ENCODE measurements around the gene CMTR1. TPM values are rescaled to one million over a fixed set of nuclear protein-coding genes. Genes with fewer than 3 reads are reported as not detected.
A peak's percentile ranks its signal among the peaks of the same experiment; 100 is the strongest.

CMTR1 gene
- total RNA-seq, 5 donors from 2014 or later (not counting 1 experiment from before 2014, with no cell fraction given), result 62.5 to 82.7 (median 75.2) TPM

GRCh38 chr6:37467718-37468117, 34.7 kb downstream of the CMTR1 start:
- Histone ChIP-seq H3K36me3 (ENCODE audit: control insufficient read depth in 2 of 2, extremely low read depth in 1 of 2, insufficient read depth in 1 of 2, low read length in 1 of 2) (peaks cover 6 to 43% of the 10 kb centered on the region in 2 donors), H3K4me3 (ENCODE audit: control insufficient read depth in 1 of 2, extremely low read depth in 1 of 2, low read length in 1 of 2) (no peak overlapping the region), H3K27ac (ENCODE audit: low read length) (no peak overlapping the region), H3K27me3 (replicated peaks in 1 of 2; ENCODE audit: control insufficient read depth in 2 of 2, extremely low read depth in 1 of 2, insufficient read depth in 2 of 2, low read length in 1 of 2) (no peaks in the 10 kb centered on the region), H3K9me3 (no peaks in the 10 kb centered on the region), H3K4me1 (ENCODE audit: control insufficient read depth in 1 of 2, extremely low read depth in 1 of 2, insufficient read depth in 2 of 2, low read length in 2 of 2) (no peaks in the 10 kb centered on the region)
- no peak overlapping the region for H3K4me3 Mint-ChIP-seq
- no peak for DNase-seq
- no peaks in the 10 kb centered on the region for H3K27me3 Mint-ChIP-seq
- no peak overlapping the region for H3K27ac Mint-ChIP-seq
- ChIA-PET CTCF (interaction anchor here in 1 of 2 donors (0.6 kb wide), 2 partner anchors 23 to 64 kb away, joined by 4 to 5 read pairs; no protein-coding TSS in a partner anchor), POLR2A (interaction anchor here in 1 of 2 donors (1.0 kb wide), 1 partner anchor 14 kb away, joined by 3 read pairs; no protein-coding TSS in a partner anchor)
- no peaks in the 10 kb centered on the region for H3K4me1 Mint-ChIP-seq
- no peak for ATAC-seq (replicated peaks in 1 of 4)
- H3K36me3 Mint-ChIP-seq, result peaks cover 68% of the 10 kb centered on the region
- H3K9me3 Mint-ChIP-seq, result peaks cover 0 to 6% (median 0%) of the 10 kb centered on the region in 3 donors

- H3K27ac ChIP-seq (ENCODE audit: low read length), result no peak overlapping the region
- ChIA-PET CTCF (interaction anchor here (0.5 to 0.6 kb wide), 2 partner anchors 89 to 101 kb away, joined by 3 to 4 read pairs; no protein-coding TSS in a partner anchor), POLR2A (no interaction called here)
- peaks cover 26 to 80% of the 10 kb centered on the region in 2 donors for H3K36me3 ChIP-seq (ENCODE audit: control insufficient read depth in 2 of 2, extremely low read depth in 1 of 2, insufficient read depth in 1 of 2, low read length in 1 of 2)
- no peaks in the 10 kb centered on the region for H3K9me3 Mint-ChIP-seq
- ATAC-seq (replicated peaks in 1 of 4) (no peak), DNase-seq (no peak)
- no peaks in the 10 kb centered on the region for H3K27me3 ChIP-seq (replicated peaks in 1 of 2; ENCODE audit: control insufficient read depth in 2 of 2, extremely low read depth in 1 of 2, insufficient read depth in 2 of 2, low read length in 1 of 2)
- no peaks in the 10 kb centered on the region for H3K4me1 Mint-ChIP-seq
- H3K4me1 ChIP-seq (ENCODE audit: control insufficient read depth in 1 of 2, extremely low read depth in 1 of 2, insufficient read depth in 2 of 2, low read length in 2 of 2), result no peaks in the 10 kb centered on the region
- H3K27ac Mint-ChIP-seq, result peak overlapping the region in 1 of 2 donors; percentile 25
- peaks cover 70% of the 10 kb centered on the region for H3K36me3 Mint-ChIP-seq
- H3K27me3 Mint-ChIP-seq, result no peaks in the 10 kb centered on the region
- 95% methylated on average over 4 of the region's 8 CpGs for WGBS (ENCODE audit: insufficient coverage)
- H3K4me3 Mint-ChIP-seq, result no peak overlapping the region
- no peaks in the 10 kb centered on the region for H3K9me3 ChIP-seq
- no peak overlapping the region for H3K4me3 ChIP-seq (ENCODE audit: control insufficient read depth in 1 of 2, extremely low read depth in 1 of 2, low read length in 1 of 2)
Measured at GRCh38 chr6:37473364-37474095, 40.5 kb downstream of the CMTR1 start.

DNA sequence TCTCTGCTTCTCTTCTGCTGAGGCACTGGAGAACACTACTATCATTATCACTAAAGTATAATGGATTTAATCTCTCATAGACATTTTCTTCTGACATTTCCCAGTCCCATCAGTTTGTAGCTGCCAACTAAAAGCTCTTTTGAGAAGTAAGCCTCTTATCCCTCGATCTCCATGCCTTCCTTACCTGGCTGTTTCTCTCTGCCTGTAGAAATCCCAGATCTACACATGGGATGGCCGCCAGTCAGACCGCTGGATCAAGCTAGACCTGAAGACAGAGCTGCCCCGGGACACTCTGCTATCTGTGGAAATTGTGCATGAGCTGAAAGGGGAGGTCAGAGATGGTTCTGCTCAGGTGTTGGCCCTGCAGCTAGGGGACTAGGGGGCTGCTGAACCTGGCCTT, 41.3 kb downstream of the CMTR1 start:
- H3K27me3 ChIP-seq (replicated peaks in 1 of 2; ENCODE audit: control insufficient read depth in 2 of 2, extremely low read depth in 1 of 2, insufficient read depth in 2 of 2, low read length in 1 of 2), result no peaks in the 10 kb centered on the region
- H3K4me1 Mint-ChIP-seq, result no peaks in the 10 kb centered on the region
- peaks cover 29 to 88% of the 10 kb centered on the region in 2 donors for H3K36me3 ChIP-seq (ENCODE audit: control insufficient read depth in 2 of 2, extremely low read depth in 1 of 2, insufficient read depth in 1 of 2, low read length in 1 of 2)
- ChIA-PET POLR2A (interaction anchor here in 1 of 2 donors (0.6 kb wide), 1 partner anchor 1016 kb away, joined by 3 read pairs; no protein-coding TSS in a partner anchor), CTCF (no interaction called here)
- peaks cover 74% of the 10 kb centered on the region for H3K36me3 Mint-ChIP-seq
- H3K4me1 ChIP-seq (ENCODE audit: control insufficient read depth in 1 of 2, extremely low read depth in 1 of 2, insufficient read depth in 2 of 2, low read length in 2 of 2), result no peaks in the 10 kb centered on the region
- no peak overlapping the region for H3K4me3 Mint-ChIP-seq
- H3K9me3 ChIP-seq, result no peaks in the 10 kb centered on the region
- 90% methylated on average over 3 of the region's 4 CpGs for WGBS (ENCODE audit: insufficient coverage)
- H3K4me3 ChIP-seq (ENCODE audit: control insufficient read depth in 1 of 2, extremely low read depth in 1 of 2, low read length in 1 of 2), result no peak overlapping the region
- ATAC-seq (replicated peaks in 1 of 4) (no peak), DNase-seq (no peak)
- no peaks in the 10 kb centered on the region for H3K9me3 Mint-ChIP-seq
- peak overlapping the region; percentile 7 to 22 for H3K27ac Mint-ChIP-seq
- no peaks in the 10 kb centered on the region for H3K27me3 Mint-ChIP-seq
- H3K27ac ChIP-seq (ENCODE audit: low read length), result no peak overlapping the region

DNA sequence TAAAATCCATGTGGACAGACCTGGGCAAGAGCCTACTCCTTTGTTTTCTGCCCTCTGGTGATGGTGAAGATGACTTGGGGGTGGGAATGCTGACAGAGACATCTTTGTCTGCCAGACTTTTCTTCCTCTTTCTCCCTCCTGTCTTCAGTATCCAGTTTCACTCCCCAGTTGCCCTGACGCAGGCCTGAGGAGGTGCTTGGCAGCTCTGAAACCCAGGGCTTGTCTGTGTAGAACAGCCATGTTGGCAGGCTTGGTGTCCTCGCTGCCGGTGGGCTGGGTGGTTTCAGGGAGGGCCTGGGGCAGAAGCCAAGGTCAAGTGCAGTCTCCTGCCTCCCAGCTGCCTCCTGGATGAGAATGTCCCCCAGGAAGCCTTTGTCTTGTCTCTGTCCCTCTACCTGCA, 44.2 kb downstream of the CMTR1 start:
- Mint-ChIP-seq H3K4me3 (no peak overlapping the region), H3K4me1 (no peaks in the 10 kb centered on the region), H3K9me3 (no peaks in the 10 kb centered on the region), H3K27me3 (no peaks in the 10 kb centered on the region), H3K36me3 (peaks cover 58% of the 10 kb centered on the region), H3K27ac (peak overlapping the region in 1 of 2 donors; percentile 39)
- no peak for ATAC-seq (replicated peaks in 1 of 4)
- Histone ChIP-seq H3K9me3 (no peaks in the 10 kb centered on the region), H3K27me3 (replicated peaks in 1 of 2; ENCODE audit: control insufficient read depth in 2 of 2, extremely low read depth in 1 of 2, insufficient read depth in 2 of 2, low read length in 1 of 2) (no peaks in the 10 kb centered on the region), H3K36me3 (ENCODE audit: control insufficient read depth in 2 of 2, extremely low read depth in 1 of 2, insufficient read depth in 1 of 2, low read length in 1 of 2) (peaks cover 30 to 97% of the 10 kb centered on the region in 2 donors), H3K4me1 (ENCODE audit: control insufficient read depth in 1 of 2, extremely low read depth in 1 of 2, insufficient read depth in 2 of 2, low read length in 2 of 2) (no peaks in the 10 kb centered on the region), H3K27ac (ENCODE audit: low read length) (no peak overlapping the region), H3K4me3 (ENCODE audit: control insufficient read depth in 1 of 2, extremely low read depth in 1 of 2, low read length in 1 of 2) (no peak overlapping the region)
- no peak for DNase-seq
- ChIA-PET CTCF (no interaction called here), POLR2A (no interaction called here)
- WGBS (ENCODE audit: insufficient coverage), result 95% methylated on average over 3 of the region's 3 CpGs

DNA sequence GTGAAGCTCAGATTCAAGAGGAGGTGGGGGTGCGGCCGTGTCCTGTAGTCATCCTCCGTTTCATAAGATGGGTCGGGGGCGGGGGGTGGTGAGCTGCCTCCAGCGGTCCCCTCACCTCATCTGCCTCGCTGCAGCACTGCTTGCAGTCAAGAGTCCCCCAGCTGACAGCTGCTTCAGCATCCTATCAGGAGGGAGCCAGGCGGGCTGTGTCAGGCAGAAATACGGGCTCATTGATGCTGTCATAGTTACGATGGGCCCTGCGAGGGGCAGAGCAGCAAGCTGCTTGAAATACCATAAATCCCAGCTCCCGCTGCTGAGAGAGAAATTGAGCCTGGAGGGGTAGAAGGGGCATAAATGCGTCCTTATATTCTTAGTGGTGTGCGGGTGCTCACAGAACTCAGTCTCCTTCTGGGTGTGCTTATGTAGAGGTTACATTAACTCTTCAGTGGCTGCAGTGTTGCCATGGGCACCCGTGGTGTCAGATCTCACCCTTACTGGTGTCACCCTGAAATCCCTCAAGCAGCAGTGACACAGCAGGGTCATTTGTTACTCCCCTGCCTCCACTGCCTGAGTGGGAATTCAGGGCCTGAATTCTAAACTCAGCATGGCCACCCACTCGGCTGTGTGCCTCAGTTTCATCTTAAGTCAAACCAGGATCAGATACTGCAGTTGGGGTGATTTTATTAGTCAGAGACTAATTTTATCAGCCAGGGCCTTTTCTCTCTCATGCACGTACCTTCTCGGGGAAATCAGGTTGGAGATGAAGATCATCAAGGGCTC, 44.8 kb downstream of the CMTR1 start:
- Mint-ChIP-seq H3K9me3 (no peaks in the 10 kb centered on the region), H3K27me3 (no peaks in the 10 kb centered on the region), H3K27ac (peak overlapping the region in 1 of 2 donors; percentile 48), H3K36me3 (peaks cover 58% of the 10 kb centered on the region), H3K4me3 (no peak overlapping the region), H3K4me1 (no peaks in the 10 kb centered on the region)
- H3K36me3 ChIP-seq (ENCODE audit: control insufficient read depth in 2 of 2, extremely low read depth in 1 of 2, insufficient read depth in 1 of 2, low read length in 1 of 2), result peaks cover 37 to 97% of the 10 kb centered on the region in 2 donors
- no peak for DNase-seq
- no peak for ATAC-seq (replicated peaks in 1 of 4)
- POLR2A ChIA-PET, result no interaction called here
- H3K9me3 ChIP-seq, result no peaks in the 10 kb centered on the region
- H3K4me1 ChIP-seq (ENCODE audit: control insufficient read depth in 1 of 2, extremely low read depth in 1 of 2, insufficient read depth in 2 of 2, low read length in 2 of 2), result no peaks in the 10 kb centered on the region
- H3K27me3 ChIP-seq (replicated peaks in 1 of 2; ENCODE audit: control insufficient read depth in 2 of 2, extremely low read depth in 1 of 2, insufficient read depth in 2 of 2, low read length in 1 of 2), result no peaks in the 10 kb centered on the region
- no peak overlapping the region for H3K4me3 ChIP-seq (ENCODE audit: control insufficient read depth in 1 of 2, extremely low read depth in 1 of 2, low read length in 1 of 2)
- CTCF ChIA-PET, result no interaction called here
- H3K27ac ChIP-seq (ENCODE audit: low read length), result no peak overlapping the region
- 94% methylated on average over 12 of the region's 18 CpGs for WGBS (ENCODE audit: insufficient coverage)

GRCh38 chr6:37478827-37479226, 45.8 kb downstream of the CMTR1 start:
- H3K27me3 ChIP-seq (replicated peaks in 1 of 2; ENCODE audit: control insufficient read depth in 2 of 2, extremely low read depth in 1 of 2, insufficient read depth in 2 of 2, low read length in 1 of 2), result no peaks in the 10 kb centered on the region
- H3K27ac ChIP-seq (ENCODE audit: low read length), result no peak overlapping the region
- Mint-ChIP-seq H3K36me3 (peaks cover 57% of the 10 kb centered on the region), H3K4me1 (peaks cover 0 to 6% (median 4%) of the 10 kb centered on the region in 3 donors), H3K9me3 (no peaks in the 10 kb centered on the region), H3K4me3 (no peak overlapping the region), H3K27me3 (no peaks in the 10 kb centered on the region), H3K27ac (no peak overlapping the region)
- CTCF ChIA-PET, result no interaction called here
- no peaks in the 10 kb centered on the region for H3K9me3 ChIP-seq
- ATAC-seq (replicated peaks in 1 of 4) (no peak), DNase-seq (no peak)
- peaks cover 38 to 97% of the 10 kb centered on the region in 2 donors for H3K36me3 ChIP-seq (ENCODE audit: control insufficient read depth in 2 of 2, extremely low read depth in 1 of 2, insufficient read depth in 1 of 2, low read length in 1 of 2)
- no CpG with 5 or more reads among the region's 7 CpGs for WGBS (ENCODE audit: insufficient coverage)
- no peak overlapping the region for H3K4me3 ChIP-seq (ENCODE audit: control insufficient read depth in 1 of 2, extremely low read depth in 1 of 2, low read length in 1 of 2)
- H3K4me1 ChIP-seq (ENCODE audit: control insufficient read depth in 1 of 2, extremely low read depth in 1 of 2, insufficient read depth in 2 of 2, low read length in 2 of 2), result peaks cover 0 to 7% of the 10 kb centered on the region in 2 experiments
- POLR2A ChIA-PET, result no interaction called here
